GM21360 (cell line): ENCODE data around the gene FOXF1.

ENCODE experiments used
- ATAC-seq: cut with Tn5 transposase; IDR thresholded peaks from one replicate; pipeline ENCODE4 v1.9.1; 2021; ENCODE audit warnings: mild to moderate bottlenecking, moderate library complexity; ENCODE audit not compliant: unreplicated experiment

The FOXF1 gene

GRCh38 chr16:86503830-86504229, 6.5 kb upstream of the FOXF1 start:
- ATAC-seq = no peak

GRCh38 chr16:86504315-86505184, 5.8 kb upstream of the FOXF1 start:
- ATAC-seq = no peak

GRCh38 chr16:86505185-86505898, 5.0 kb upstream of the FOXF1 start:
- no peak for ATAC-seq

- no peak for ATAC-seq
These were observed 4.1 kb upstream of the FOXF1 start for GRCh38 chr16:86505899-86506864.

- no peak for ATAC-seq
These were observed 2.9 kb upstream of the FOXF1 start for GRCh38 chr16:86507173-86508027.

GRCh38 chr16:86508028-86508946, 2.0 kb upstream of the FOXF1 start:
- ATAC-seq = no peak

GRCh38 chr16:86508947-86509758, 1.2 kb upstream of the FOXF1 start:
- no peak for ATAC-seq

- ATAC-seq = no peak
These were observed 415 bp upstream of the FOXF1 start for GRCh38 chr16:86509759-86510464.

- no peak for ATAC-seq
These were observed 1.2 kb downstream of the FOXF1 start for GRCh38 chr16:86511317-86512161.

- no peak for ATAC-seq
These were observed 2.1 kb downstream of the FOXF1 start for GRCh38 chr16:86512301-86512859.

GRCh38 chr16:86512860-86513470, 2.6 kb downstream of the FOXF1 start:
- no peak for ATAC-seq

GRCh38 chr16:86513471-86514277, 3.3 kb downstream of the FOXF1 start:
- ATAC-seq = no peak

GRCh38 chr16:86514481-86515376, 4.4 kb downstream of the FOXF1 start:
- no peak for ATAC-seq

GRCh38 chr16:86515413-86515776, 5.1 kb downstream of the FOXF1 start:
- ATAC-seq = no peak
